ENCODE data around the gene ERGIC1.

ERGIC1 gene

DNA sequence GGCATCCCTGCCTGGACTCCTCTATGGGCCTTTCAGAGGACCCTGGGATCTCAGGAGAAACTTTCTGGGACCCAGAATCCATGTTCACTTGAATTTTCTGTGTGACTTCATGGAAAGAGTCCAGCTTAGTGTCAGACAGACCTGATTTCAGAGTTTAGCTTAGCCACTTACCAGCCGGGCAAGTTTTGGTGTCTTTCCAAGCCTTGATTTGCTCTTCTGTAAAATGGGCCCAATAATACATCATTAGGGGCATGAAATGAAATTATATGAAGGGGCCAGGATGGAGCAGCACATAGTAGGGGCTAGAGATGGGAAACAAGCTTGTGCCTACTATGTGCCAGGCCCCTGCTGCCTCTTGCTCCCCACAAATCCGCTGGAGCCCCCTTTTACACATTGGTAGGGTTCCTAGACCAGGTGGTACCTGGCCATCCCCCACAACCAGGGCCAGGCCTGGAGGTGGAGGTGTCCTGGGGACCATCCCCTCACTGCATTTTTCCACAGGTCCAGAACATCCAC, 92.0 kb downstream of the ERGIC1 start:
- Histone ChIP-seq H3K4me3 (ENCODE audit: low read length) (no peak overlapping the region), H3K27me3 (ENCODE audit: control insufficient read depth, insufficient read depth, low read length) (no peaks in the 10 kb centered on the region), H3K9ac (ENCODE audit: low read length) (no peak overlapping the region), H3K36me3 (ENCODE audit: control insufficient read depth, insufficient read depth, low read length) (peaks cover 17% of the 10 kb centered on the region), H3K4me1 (ENCODE audit: control insufficient read depth, insufficient read depth, low read length) (no peaks in the 10 kb centered on the region), H3K27ac (ENCODE audit: low read depth, low read length) (no peak overlapping the region)

DNA sequence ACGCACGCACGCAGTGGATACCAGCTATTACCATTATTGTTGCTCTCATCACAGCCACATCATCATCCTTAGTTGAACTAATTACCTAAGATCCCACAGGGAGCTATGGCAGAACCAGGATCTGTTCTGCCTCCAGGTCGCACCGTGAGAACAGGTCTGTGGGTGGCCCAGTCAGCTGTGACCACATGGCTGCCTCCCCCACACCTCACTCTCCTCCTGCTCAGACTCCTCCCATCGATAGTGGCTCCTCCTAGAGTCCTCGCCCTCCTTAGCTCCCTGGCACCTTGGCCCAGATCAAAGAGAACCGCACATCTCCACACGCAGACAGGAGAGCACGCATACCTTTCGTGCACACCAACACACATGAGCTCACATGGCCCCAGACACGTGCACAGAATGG, 92.7 kb downstream of the ERGIC1 start:
- H3K4me1 ChIP-seq (ENCODE audit: control insufficient read depth, insufficient read depth, low read length) = no peaks in the 10 kb centered on the region
- H3K36me3 ChIP-seq (ENCODE audit: control insufficient read depth, insufficient read depth, low read length) = peaks cover 17% of the 10 kb centered on the region
- no peak overlapping the region for H3K9ac ChIP-seq (ENCODE audit: low read length)
- no peaks in the 10 kb centered on the region for H3K27me3 ChIP-seq (ENCODE audit: control insufficient read depth, insufficient read depth, low read length)
- no peak overlapping the region for H3K27ac ChIP-seq (ENCODE audit: low read depth, low read length)
- no peak overlapping the region for H3K4me3 ChIP-seq (ENCODE audit: low read length)

DNA sequence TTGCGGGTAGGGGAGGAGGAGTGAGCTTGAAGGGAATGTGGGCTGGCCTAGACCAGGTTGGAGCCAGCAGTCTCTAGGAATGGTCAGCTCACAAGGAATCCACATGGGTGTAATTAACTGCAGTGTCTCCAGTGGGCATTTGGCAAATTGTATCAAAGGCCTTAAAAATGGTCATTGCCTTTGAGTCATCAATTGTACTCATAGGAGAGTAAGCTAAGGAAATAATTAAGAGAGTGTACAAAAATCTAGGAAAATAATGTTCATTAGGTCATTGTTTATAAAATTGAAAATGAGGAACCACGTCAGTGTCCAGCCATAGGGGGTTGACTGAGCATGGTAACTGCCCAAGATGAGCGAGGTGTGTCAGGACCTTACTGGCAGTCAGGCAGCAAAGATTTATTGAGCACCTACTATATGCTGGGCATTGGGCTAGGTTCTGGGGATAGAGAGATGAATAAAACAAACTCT, 95.4 kb downstream of the ERGIC1 start:
- Histone ChIP-seq H3K4me3 (ENCODE audit: low read length) (no peak overlapping the region), H3K9ac (ENCODE audit: low read length) (no peak overlapping the region), H3K27ac (ENCODE audit: low read depth, low read length) (no peak overlapping the region), H3K27me3 (ENCODE audit: control insufficient read depth, insufficient read depth, low read length) (no peaks in the 10 kb centered on the region), H3K4me1 (ENCODE audit: control insufficient read depth, insufficient read depth, low read length) (peaks cover 2% of the 10 kb centered on the region), H3K36me3 (ENCODE audit: control insufficient read depth, insufficient read depth, low read length) (peaks cover 17% of the 10 kb centered on the region)

DNA sequence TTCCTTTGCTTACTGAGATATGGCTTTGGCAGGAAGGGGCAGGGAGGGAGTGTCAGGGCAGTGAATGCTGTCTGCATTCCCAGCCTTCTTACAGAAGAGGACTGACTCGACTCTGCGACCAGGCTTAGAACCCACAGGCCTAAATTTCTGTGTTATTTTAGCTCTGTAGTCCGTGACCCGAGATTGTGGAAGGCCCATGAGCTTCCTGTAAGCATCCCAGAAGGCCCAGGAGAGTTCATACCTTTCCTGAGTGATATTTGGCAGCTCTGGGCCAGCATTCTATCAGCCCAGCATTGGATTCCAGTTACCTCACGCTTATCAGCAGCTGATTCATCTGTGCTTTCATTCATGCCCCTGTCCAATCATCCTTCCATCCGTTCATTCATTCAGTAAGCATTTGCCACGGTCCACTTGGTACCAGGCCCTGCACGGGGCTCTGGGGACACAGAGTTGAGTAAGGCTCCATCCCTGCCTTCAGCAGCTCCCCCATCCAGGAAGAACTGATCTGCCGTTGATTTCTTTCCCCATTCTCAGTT, 97.0 kb downstream of the ERGIC1 start:
- H3K4me3 ChIP-seq (ENCODE audit: low read length) = no peak overlapping the region
- no peak overlapping the region for H3K9ac ChIP-seq (ENCODE audit: low read length)
- no peak overlapping the region for H3K27ac ChIP-seq (ENCODE audit: low read depth, low read length)
- no peaks in the 10 kb centered on the region for H3K27me3 ChIP-seq (ENCODE audit: control insufficient read depth, insufficient read depth, low read length)
- H3K36me3 ChIP-seq (ENCODE audit: control insufficient read depth, insufficient read depth, low read length) = peaks cover 19% of the 10 kb centered on the region
- peaks cover 2% of the 10 kb centered on the region for H3K4me1 ChIP-seq (ENCODE audit: control insufficient read depth, insufficient read depth, low read length)

DNA sequence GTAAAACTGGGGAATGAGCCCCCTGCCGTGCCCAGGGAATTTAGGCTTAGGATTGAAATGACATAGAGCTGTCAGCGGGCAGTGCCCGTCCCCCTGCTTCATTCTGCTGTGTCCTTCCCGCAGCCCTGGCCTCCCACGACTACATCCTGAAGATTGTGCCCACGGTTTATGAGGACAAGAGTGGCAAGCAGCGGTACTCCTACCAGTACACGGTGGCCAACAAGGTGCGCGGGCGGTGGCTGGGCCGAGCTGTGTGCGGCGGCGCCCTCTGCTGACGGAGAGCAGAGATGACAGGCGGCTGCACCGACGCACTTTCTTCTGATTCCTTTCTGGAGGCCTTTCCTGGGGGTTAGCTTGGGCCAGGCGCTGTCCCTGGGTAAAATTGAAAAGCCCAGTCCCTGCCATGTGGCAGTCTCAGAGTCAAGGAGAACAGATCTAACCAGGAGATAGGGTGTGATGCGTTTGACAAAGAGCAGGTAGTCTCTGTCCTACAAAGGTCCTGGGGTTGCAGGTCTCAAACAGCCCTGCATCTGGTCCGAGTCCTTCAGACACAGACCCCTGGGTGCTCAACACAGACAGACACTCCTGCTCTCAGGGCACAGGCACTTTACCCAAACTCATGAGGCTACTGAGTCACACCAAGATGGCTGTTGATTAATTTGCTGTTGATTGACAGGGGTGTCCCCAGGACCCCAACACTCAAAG, 98.4 kb downstream of the ERGIC1 start:
- H3K27ac ChIP-seq (ENCODE audit: low read depth, low read length) = no peak overlapping the region
- H3K27me3 ChIP-seq (ENCODE audit: control insufficient read depth, insufficient read depth, low read length) = no peaks in the 10 kb centered on the region
- no peak overlapping the region for H3K4me3 ChIP-seq (ENCODE audit: low read length)
- peaks cover 20% of the 10 kb centered on the region for H3K36me3 ChIP-seq (ENCODE audit: control insufficient read depth, insufficient read depth, low read length)
- peaks cover 2% of the 10 kb centered on the region for H3K4me1 ChIP-seq (ENCODE audit: control insufficient read depth, insufficient read depth, low read length)
- H3K9ac ChIP-seq (ENCODE audit: low read length) = peak overlapping the region; percentile 36

DNA sequence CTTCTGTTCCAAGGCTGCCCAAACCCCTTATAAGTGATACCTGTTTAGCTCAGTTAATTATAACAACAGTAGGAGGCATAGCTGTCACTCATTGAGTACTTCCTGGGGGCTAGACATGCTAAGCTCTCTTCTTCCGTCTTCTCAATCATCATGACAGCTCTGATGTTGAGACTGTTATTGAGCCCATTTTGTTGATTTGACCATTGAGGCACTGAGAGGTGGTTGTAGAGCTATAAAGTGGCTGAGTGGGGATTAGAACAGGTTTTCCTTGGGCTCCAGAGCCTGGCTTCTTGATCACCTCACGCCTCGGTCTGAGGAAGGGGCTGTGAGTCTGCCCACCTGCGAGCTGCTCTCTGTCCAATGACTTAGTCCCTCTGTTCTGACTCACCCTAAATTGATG, 99.2 kb downstream of the ERGIC1 start:
- H3K36me3 ChIP-seq (ENCODE audit: control insufficient read depth, insufficient read depth, low read length) = peaks cover 17% of the 10 kb centered on the region

DNA sequence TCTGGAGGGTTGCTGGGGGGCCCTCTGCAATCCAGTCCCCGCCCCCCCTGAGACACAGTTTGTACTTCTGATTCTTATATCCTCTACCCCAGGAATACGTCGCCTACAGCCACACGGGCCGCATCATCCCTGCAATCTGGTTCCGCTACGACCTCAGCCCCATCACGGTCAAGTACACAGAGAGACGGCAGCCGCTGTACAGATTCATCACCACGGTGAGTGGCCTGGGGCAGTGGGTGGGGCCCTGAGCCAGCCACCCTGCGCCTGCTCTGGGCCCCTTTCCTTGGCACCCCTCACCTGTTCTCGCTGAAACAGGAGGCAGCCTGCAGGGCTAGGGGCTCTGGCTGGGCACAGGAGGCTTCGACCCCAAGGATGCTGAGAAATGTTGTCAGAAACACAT, 101.0 kb downstream of the ERGIC1 start:
- peaks cover 13% of the 10 kb centered on the region for H3K36me3 ChIP-seq (ENCODE audit: control insufficient read depth, insufficient read depth, low read length)

More for the DNA sequence above, 99.2 kb downstream of the ERGIC1 start:
- Histone ChIP-seq H3K27me3 (ENCODE audit: control insufficient read depth, insufficient read depth, low read length) (no peaks in the 10 kb centered on the region), H3K4me3 (ENCODE audit: low read length) (no peak overlapping the region), H3K27ac (ENCODE audit: low read depth, low read length) (no peak overlapping the region), H3K9ac (ENCODE audit: low read length) (no peak overlapping the region), H3K4me1 (ENCODE audit: control insufficient read depth, insufficient read depth, low read length) (peaks cover 2% of the 10 kb centered on the region)

DNA sequence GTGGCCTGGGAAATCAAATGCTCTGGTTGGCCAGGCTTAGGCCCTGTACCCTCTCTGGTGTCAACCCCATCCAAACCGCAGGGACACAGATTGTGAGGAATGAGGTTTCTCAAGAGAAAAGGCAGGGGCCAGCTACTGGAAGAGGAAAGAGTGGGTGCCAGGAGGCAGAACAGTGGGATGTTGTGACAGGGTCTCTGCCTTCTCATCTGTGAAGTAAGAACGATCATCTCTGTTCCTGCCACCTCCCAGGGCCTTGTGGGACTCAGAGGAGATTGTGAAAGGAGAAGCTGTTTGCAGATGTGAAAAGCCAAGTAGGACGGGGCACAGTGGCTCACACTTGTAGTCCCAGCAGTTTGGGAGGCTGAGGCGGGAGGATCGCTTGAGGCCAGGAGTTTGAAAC, 102.3 kb downstream of the ERGIC1 start:
- Histone ChIP-seq H3K27ac (ENCODE audit: low read depth, low read length) (no peak overlapping the region), H3K4me1 (ENCODE audit: control insufficient read depth, insufficient read depth, low read length) (peaks cover 2% of the 10 kb centered on the region), H3K9ac (ENCODE audit: low read length) (no peak overlapping the region), H3K36me3 (ENCODE audit: control insufficient read depth, insufficient read depth, low read length) (peaks cover 16% of the 10 kb centered on the region), H3K27me3 (ENCODE audit: control insufficient read depth, insufficient read depth, low read length) (no peaks in the 10 kb centered on the region), H3K4me3 (ENCODE audit: low read length) (no peak overlapping the region)

More for the DNA sequence above, 101.0 kb downstream of the ERGIC1 start:
- Histone ChIP-seq H3K27me3 (ENCODE audit: control insufficient read depth, insufficient read depth, low read length) (no peaks in the 10 kb centered on the region), H3K4me1 (ENCODE audit: control insufficient read depth, insufficient read depth, low read length) (peaks cover 2% of the 10 kb centered on the region), H3K9ac (ENCODE audit: low read length) (no peak overlapping the region), H3K27ac (ENCODE audit: low read depth, low read length) (no peak overlapping the region), H3K4me3 (ENCODE audit: low read length) (no peak overlapping the region)

DNA sequence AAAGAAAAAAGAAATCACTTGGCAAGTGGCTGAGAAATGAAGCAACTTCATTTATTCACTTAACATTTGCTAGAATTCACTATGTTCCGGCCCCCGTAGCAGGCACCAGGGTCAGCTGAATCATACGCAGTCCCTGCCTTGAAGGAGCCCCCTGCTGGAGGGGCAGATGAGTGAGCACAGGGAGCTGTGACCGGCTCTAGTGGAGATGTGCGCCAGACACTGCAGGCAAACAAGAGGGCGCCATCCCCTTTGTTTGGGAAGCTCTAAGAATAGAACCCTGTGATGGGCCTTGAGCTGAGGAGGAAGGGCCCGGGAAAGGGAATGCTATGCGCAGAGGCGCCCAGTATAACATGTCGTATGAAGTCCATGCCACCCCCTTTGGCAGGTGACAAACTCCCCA, 105.0 kb downstream of the ERGIC1 start:
- H3K36me3 ChIP-seq (ENCODE audit: control insufficient read depth, insufficient read depth, low read length) = peaks cover 19% of the 10 kb centered on the region

DNA sequence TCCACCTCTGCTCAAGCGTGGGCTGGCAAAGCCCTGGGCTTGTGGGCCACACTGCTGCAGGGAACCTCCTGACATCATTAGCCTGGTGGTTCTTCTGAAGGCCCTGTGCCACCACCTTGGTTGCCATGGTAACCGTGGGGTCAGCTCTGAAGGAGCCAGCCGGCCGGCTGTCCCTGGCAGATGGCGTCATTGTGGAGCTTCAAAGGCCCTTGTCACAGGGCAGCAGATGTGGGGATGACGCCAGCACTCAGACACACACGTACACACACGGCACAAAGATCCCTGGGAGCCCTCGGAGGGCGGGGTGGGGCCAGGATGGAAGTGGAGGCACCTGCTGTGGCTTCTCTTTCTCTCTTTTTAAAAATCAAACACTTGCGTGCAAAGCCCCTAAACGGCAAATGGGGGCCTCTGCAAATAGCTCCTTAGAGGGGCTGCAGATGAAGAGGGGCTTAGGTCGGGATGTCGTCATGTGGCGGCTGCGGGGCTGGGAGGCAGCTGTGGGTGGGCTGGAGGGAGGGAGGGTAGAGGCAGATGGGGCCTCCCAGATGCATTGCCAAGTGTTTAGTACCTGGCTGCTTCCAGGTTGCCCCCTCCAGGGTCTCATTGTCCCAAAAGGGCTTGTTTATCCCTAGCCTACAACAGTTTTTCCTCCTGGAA, 105.7 kb downstream of the ERGIC1 start:
- H3K27ac ChIP-seq (ENCODE audit: low read depth, low read length) = no peak overlapping the region
- no peaks in the 10 kb centered on the region for H3K4me1 ChIP-seq (ENCODE audit: control insufficient read depth, insufficient read depth, low read length)
- no peak overlapping the region for H3K4me3 ChIP-seq (ENCODE audit: low read length)
- H3K27me3 ChIP-seq (ENCODE audit: control insufficient read depth, insufficient read depth, low read length) = no peaks in the 10 kb centered on the region
- H3K9ac ChIP-seq (ENCODE audit: low read length) = no peak overlapping the region
- H3K36me3 ChIP-seq (ENCODE audit: control insufficient read depth, insufficient read depth, low read length) = peaks cover 21% of the 10 kb centered on the region

More for the DNA sequence above, 105.0 kb downstream of the ERGIC1 start:
- H3K4me3 ChIP-seq (ENCODE audit: low read length) = no peak overlapping the region
- no peak overlapping the region for H3K27ac ChIP-seq (ENCODE audit: low read depth, low read length)
- no peak overlapping the region for H3K9ac ChIP-seq (ENCODE audit: low read length)
- H3K4me1 ChIP-seq (ENCODE audit: control insufficient read depth, insufficient read depth, low read length) = no peaks in the 10 kb centered on the region
- no peaks in the 10 kb centered on the region for H3K27me3 ChIP-seq (ENCODE audit: control insufficient read depth, insufficient read depth, low read length)

DNA sequence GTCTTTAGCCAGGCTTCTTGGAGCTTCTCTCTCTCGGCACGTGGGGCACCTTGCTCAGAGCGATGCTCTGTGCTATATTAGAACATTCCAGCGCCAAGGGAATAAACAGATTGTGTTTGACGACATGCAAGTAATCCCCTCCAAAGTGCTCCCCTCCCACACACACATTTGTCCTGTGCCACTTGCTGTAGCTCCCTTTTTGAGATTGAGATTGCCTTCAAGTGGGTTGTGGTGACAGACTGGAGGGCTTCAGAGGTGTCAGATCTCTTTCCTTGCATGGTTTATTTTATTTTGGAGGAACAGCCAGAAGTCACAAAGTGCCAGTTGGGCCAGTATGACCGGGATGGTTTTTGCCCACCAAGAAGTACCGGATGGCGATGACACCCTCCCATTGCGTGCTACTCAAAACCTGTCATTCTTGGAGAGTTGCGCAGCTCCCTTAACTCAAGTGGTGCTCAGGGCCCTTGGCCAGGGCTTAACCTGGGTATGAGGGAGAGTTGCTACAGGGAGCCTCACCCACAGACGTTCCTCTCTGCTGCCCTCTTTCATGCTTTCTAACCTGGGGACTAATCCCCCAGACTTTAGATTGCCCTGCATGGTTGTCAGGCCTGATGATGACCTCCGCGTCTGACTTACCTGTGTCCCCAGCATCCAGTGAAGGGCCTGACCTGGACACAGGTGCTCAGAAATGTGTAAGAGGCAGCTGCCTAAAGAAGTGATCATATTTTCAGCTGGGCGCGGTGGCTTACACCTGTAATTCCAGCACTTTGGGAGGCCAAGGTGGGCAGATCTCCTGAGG, 106.4 kb downstream of the ERGIC1 start:
- H3K36me3 ChIP-seq (ENCODE audit: control insufficient read depth, insufficient read depth, low read length) = peaks cover 22% of the 10 kb centered on the region
- H3K27ac ChIP-seq (ENCODE audit: low read depth, low read length) = no peak overlapping the region
- no peak overlapping the region for H3K4me3 ChIP-seq (ENCODE audit: low read length)
- no peaks in the 10 kb centered on the region for H3K4me1 ChIP-seq (ENCODE audit: control insufficient read depth, insufficient read depth, low read length)
- H3K9ac ChIP-seq (ENCODE audit: low read length) = no peak overlapping the region
- no peaks in the 10 kb centered on the region for H3K27me3 ChIP-seq (ENCODE audit: control insufficient read depth, insufficient read depth, low read length)

DNA sequence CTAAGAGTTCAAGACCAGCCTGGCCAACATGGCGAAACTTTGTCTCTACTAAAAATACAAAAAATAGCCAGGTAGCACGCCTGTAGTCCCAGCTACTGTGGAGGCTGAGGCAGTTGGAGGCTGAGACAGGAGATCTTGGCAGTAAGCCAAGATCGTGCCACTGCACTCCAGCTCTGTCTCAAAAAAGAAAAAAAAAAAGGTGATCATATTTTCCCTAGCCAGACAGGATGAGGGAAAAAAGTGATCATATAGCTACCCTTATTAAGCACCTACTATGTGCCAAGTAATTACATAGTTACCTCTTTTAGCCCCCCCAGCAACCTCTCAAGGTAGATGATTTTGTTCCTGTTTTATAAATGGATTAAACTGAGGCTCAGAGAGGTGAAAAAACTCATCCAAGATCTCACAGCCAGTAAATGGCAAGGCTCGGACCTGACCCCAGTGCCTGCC, 107.0 kb downstream of the ERGIC1 start:
- no peaks in the 10 kb centered on the region for H3K27me3 ChIP-seq (ENCODE audit: control insufficient read depth, insufficient read depth, low read length)
- H3K27ac ChIP-seq (ENCODE audit: low read depth, low read length) = no peak overlapping the region
- H3K4me1 ChIP-seq (ENCODE audit: control insufficient read depth, insufficient read depth, low read length) = no peaks in the 10 kb centered on the region
- peaks cover 22% of the 10 kb centered on the region for H3K36me3 ChIP-seq (ENCODE audit: control insufficient read depth, insufficient read depth, low read length)
- H3K4me3 ChIP-seq (ENCODE audit: low read length) = no peak overlapping the region
- H3K9ac ChIP-seq (ENCODE audit: low read length) = no peak overlapping the region

Data from rectal smooth muscle tissue (tissue), 1 donor.